HepG2 (cell line): Measurements from ENCODE around the gene MORF4L1. TPM values are rescaled to one million over a fixed set of nuclear protein-coding genes. Genes with fewer than 3 reads are reported as not detected.
A peak's percentile ranks its signal among the peaks of the same experiment; 100 is the strongest.

Experiments used
- HNRNPK ChIP-seq: fragments of 200-400 bp; formaldehyde crosslinking; IDR thresholded peaks from 2 replicates; pipeline ENCODE4 v1.6.1; 2018; ENCODE audit warnings: low read length, low read depth, moderate library complexity, mild to moderate bottlenecking; ENCODE audit not compliant: poor library complexity, severe bottlenecking
- KDM5A ChIP-seq: fragments of 200-600 bp; sonication (generic); IDR thresholded peaks from 2 replicates; pipeline ENCODE4 v1.7.0; 2018; ENCODE audit warnings: antibody characterized with exemption, mild to moderate bottlenecking, low read length, borderline replicate concordance
- MLLT10 ChIP-seq: sonication (generic); formaldehyde crosslinking; IDR thresholded peaks from 2 replicates; pipeline ENCODE4 v1.4.0; 2020; ENCODE audit warnings: missing genetic modification reagents
- PAX8 ChIP-seq: sonication (generic); formaldehyde crosslinking; IDR thresholded peaks from 2 replicates; pipeline ENCODE4 v1.8.0; 2022; ENCODE audit warnings: mild to moderate bottlenecking, missing genetic modification reagents, borderline replicate concordance
- SIX1 ChIP-seq: sonication (generic); formaldehyde crosslinking; IDR thresholded peaks from 2 replicates; pipeline ENCODE4 v1.4.0; 2020; ENCODE audit warnings: missing genetic modification reagents, borderline replicate concordance
- U2AF2 ChIP-seq: fragments of 200-400 bp; formaldehyde crosslinking; IDR thresholded peaks from 2 replicates; pipeline ENCODE4 v1.6.1; 2017; ENCODE audit warnings: low read depth, mild to moderate bottlenecking, low read length
- ZC3H4 ChIP-seq: sonication (generic); formaldehyde crosslinking; IDR thresholded peaks from 2 replicates; pipeline ENCODE4 v1.4.0; 2020; ENCODE audit warnings: missing genetic modification reagents, borderline replicate concordance
- ZFP36 ChIP-seq: fragments of 150-350 bp; IDR thresholded peaks from 2 replicates; pipeline ENCODE4 v1.6.1; 2018; ENCODE audit warnings: borderline replicate concordance, low read length, low read depth; ENCODE audit not compliant: partially characterized antibody
- ZNF296 ChIP-seq: sonication (generic); formaldehyde crosslinking; conservative IDR thresholded peaks from 2 replicates; pipeline ENCODE4 v1.5.0; 2020; ENCODE audit warnings: mild to moderate bottlenecking, missing genetic modification reagents
- ZNF552 ChIP-seq: sonication (generic); formaldehyde crosslinking; IDR thresholded peaks from 2 replicates; pipeline ENCODE4 v1.9.0; 2022; ENCODE audit warnings: missing genetic modification reagents, mild to moderate bottlenecking, borderline replicate concordance
- ZNF619 ChIP-seq: sonication (generic); formaldehyde crosslinking; IDR thresholded peaks from 2 replicates; pipeline ENCODE4 v1.4.0; 2020; ENCODE audit warnings: mild to moderate bottlenecking, missing genetic modification reagents
- ZNF792 ChIP-seq: IDR thresholded peaks from 2 replicates; pipeline ENCODE4 v1.6.1; 2016
- ZSCAN12 ChIP-seq: sonication (generic); formaldehyde crosslinking; IDR thresholded peaks from 2 replicates; pipeline ENCODE4 v1.9.0; 2021; ENCODE audit warnings: mild to moderate bottlenecking, missing genetic modification reagents
- polyA plus RNA-seq, 8 experiments: library from polyadenylated mRNA; depleted of rRNA in 3 of 8; stranded (reverse) in 7 of 8; unstranded in 1 of 8; fragments of >200 nt; fragmentation: Illumina TruSeq in 4 of 8; extraction: Trizol in 4 of 8; gene quantifications; 2 replicates each; pipeline versions ENCODE4 v1.2.1 to v1.2.3, GENCODE V29; 2011 to 2016; ENCODE audit warnings: low read depth in 4 of 8, missing spikeins in 1 of 8, mixed read lengths in 1 of 8; ENCODE audit not compliant: insufficient read depth in 1 of 8
- total RNA-seq, 5 experiments: library from RNA; depleted of rRNA; stranded (reverse); fragments of >200 nt; fragmentation: Illumina TruSeq; extraction: Trizol; gene quantifications; 2 replicates each; pipeline ENCODE4 v1.2.3, GENCODE V29; 2016; ENCODE audit warnings: low read depth in 1 of 5
- TF ChIP-seq, protein P1 (sequence below): sonication (generic); formaldehyde crosslinking; IDR thresholded peaks from 2 replicates; pipeline ENCODE4 v1.4.0; 2020; ENCODE audit warnings: mild to moderate bottlenecking, missing genetic modification reagents
- TF ChIP-seq, protein P2 (sequence below): sonication (generic); formaldehyde crosslinking; conservative IDR thresholded peaks from 2 replicates; pipeline ENCODE4 v1.4.0; 2020; ENCODE audit warnings: mild to moderate bottlenecking, missing genetic modification reagents, moderate library complexity
- TF ChIP-seq, protein P3 (sequence below): fragments of 450-650 bp; IDR thresholded peaks from 2 replicates; pipeline ENCODE4 v1.6.1; 2016

MORF4L1 gene
- total and polyA plus RNA-seq, 2 of the 13 experiments (the other 11 are each of a cell fraction or from before 2014, with no cell fraction given) = 218 to 219 TPM

DNA sequence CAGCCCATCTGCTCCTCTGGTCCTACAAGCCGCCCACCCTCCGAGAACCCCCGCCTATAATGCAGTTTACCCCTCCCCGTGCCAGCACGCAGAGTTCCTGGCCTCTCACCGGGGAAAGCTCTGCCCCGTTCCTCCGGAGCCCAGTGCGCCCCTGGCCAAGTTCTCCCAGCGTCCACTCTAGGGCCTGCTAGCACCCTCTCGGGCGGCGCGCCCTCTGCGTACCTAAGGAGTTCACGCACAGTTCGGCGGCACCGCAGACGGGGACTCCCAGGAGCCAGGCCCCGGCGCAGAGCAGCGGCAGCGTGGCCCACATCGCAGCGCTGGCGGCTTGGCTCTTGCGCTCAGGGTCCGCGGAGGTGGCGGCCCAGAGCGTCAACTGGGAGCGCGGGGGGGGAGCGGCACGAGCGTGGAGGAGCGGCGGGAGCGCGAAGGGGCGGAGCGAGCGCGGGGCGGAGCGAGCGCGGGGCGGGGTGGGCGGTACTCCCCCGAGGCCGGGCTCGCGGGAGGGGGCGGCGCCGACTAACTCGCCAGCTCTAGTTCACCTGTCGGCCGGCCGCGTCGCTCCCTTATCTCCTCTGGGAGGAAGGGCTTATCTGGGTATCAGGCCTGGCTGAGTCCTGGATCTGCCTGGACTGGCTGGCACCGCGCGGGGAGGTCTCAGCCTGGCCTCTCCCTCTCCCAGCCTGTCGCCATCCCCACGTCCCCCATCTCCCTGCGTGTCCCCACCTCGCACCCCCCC, 72.1 kb downstream of the MORF4L1 start, which contains the start of gene CTSH (continued):
- TF ChIP-seq, protein P1, sequence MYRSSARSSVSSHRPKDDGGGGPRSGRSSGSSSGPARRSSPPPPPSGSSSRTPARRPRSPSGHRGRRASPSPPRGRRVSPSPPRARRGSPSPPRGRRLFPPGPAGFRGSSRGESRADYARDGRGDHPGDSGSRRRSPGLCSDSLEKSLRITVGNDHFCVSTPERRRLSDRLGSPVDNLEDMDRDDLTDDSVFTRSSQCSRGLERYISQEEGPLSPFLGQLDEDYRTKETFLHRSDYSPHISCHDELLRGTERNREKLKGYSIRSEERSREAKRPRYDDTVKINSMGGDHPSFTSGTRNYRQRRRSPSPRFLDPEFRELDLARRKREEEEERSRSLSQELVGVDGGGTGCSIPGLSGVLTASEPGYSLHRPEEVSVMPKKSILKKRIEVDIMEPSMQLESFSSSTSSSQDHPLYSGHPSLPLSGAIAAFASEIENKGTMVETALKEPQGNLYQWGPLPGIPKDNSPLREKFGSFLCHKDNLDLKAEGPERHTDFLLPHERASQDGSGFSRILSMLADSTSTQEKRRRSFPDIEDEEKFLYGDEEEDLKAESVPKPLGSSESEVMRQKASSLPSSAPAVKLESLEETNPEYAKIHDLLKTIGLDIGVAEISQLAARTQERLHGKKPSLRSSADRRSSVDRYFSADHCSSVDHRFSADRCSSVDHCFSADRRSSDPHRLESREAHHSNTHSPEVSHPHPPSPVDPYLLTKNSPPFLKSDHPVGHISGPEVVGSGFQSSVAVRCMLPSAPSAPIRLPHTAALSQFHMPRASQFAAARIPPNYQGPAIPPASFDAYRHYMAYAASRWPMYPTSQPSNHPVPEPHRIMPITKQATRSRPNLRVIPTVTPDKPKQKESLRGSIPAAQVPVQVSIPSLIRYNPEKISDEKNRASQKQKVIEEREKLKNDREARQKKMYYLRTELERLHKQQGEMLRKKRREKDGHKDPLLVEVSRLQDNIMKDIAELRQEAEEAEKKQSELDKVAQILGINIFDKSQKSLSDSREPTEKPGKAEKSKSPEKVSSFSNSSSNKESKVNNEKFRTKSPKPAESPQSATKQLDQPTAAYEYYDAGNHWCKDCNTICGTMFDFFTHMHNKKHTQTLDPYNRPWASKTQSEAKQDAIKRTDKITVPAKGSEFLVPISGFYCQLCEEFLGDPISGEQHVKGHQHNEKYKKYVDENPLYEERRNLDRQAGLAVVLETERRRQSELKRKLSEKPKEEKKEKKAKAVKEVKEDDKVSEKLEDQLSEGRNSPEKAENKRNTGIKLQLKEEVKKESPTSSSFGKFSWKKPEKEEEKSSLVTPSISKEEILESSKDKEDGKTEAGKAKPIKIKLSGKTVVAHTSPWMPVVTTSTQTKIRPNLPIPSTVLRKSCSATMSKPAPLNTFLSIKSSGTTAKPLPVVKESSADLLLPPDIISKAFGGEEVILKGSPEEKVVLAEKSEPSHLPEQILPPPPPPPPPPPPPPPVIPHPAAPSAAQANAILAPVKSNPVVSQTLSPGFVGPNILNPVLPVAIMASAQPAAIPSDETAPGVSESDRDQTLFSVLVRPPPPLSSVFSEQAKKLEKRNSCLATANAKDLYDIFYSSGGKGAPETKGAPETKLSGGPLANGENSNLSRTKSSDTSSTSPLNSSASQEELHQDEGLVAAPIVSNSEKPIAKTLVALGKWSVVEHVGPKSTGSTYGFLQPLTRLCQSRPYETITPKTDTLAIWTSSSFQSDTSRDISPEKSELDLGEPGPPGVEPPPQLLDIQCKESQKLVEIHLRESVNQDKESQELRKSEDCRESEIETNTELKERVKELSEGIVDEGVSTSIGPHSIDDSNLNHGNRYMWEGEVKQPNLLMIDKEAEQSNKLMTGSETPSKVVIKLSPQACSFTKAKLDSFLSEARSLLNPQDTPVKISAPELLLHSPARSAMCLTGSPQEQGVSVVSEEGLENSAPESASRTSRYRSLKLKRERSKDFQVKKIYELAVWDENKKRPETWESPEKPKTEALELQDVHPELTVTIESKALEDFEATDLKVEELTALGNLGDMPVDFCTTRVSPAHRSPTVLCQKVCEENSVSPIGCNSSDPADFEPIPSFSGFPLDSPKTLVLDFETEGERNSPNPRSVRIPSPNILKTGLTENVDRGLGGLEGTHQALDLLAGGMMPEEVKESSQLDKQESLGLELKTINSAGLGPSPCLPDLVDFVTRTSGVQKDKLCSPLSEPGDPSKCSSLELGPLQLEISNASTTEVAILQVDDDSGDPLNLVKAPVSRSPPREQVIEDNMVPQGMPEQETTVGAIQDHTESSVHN = 0 out of 2 replicates have a peak, but pooled peaks have one; percentile 33
- TF ChIP-seq ZC3H4 (CRISPR knock-in tag) (no peak), KDM5A (no peak), PAX8 (CRISPR knock-in tag) (no peak; the same call in 1 of the 2 replicates), ZNF792 (CRISPR knock-in tag) (peak; percentile 23; the same call in 1 of the 2 replicates), ZNF296 (CRISPR knock-in tag) (no peak), SIX1 (no peak), ZFP36 (no peak), ZNF619 (CRISPR knock-in tag) (peak; percentile 84; the same call in 1 of the 2 replicates), ZSCAN12 (CRISPR knock-in tag) (no peak), HNRNPK (peak; percentile 66), MLLT10 (CRISPR knock-in tag) (no peak), U2AF2 (no peak), ZNF552 (CRISPR knock-in tag) (peak; percentile 59; the same call in 1 of the 2 replicates)
- TF ChIP-seq, protein P2, sequence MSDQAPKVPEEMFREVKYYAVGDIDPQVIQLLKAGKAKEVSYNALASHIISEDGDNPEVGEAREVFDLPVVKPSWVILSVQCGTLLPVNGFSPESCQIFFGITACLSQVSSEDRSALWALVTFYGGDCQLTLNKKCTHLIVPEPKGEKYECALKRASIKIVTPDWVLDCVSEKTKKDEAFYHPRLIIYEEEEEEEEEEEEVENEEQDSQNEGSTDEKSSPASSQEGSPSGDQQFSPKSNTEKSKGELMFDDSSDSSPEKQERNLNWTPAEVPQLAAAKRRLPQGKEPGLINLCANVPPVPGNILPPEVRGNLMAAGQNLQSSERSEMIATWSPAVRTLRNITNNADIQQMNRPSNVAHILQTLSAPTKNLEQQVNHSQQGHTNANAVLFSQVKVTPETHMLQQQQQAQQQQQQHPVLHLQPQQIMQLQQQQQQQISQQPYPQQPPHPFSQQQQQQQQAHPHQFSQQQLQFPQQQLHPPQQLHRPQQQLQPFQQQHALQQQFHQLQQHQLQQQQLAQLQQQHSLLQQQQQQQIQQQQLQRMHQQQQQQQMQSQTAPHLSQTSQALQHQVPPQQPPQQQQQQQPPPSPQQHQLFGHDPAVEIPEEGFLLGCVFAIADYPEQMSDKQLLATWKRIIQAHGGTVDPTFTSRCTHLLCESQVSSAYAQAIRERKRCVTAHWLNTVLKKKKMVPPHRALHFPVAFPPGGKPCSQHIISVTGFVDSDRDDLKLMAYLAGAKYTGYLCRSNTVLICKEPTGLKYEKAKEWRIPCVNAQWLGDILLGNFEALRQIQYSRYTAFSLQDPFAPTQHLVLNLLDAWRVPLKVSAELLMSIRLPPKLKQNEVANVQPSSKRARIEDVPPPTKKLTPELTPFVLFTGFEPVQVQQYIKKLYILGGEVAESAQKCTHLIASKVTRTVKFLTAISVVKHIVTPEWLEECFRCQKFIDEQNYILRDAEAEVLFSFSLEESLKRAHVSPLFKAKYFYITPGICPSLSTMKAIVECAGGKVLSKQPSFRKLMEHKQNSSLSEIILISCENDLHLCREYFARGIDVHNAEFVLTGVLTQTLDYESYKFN (CRISPR knock-in tag) = peak; percentile 51
- TF ChIP-seq, protein P3, sequence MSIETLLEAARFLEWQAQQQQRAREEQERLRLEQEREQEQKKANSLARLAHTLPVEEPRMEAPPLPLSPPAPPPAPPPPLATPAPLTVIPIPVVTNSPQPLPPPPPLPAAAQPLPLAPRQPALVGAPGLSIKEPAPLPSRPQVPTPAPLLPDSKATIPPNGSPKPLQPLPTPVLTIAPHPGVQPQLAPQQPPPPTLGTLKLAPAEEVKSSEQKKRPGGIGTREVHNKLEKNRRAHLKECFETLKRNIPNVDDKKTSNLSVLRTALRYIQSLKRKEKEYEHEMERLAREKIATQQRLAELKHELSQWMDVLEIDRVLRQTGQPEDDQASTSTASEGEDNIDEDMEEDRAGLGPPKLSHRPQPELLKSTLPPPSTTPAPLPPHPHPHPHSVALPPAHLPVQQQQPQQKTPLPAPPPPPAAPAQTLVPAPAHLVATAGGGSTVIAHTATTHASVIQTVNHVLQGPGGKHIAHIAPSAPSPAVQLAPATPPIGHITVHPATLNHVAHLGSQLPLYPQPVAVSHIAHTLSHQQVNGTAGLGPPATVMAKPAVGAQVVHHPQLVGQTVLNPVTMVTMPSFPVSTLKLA = no peak
